Stimulated activated CD4-positive, alpha-beta T cell treated with anti-CD3 and anti-CD28 coated beads, Interleukin-4, amount 100 ng/mL, for 24 hours (primary cell): ENCODE data around the gene C19orf38.

Experiments
- DNase-seq: peaks from one replicate; pipeline ENCODE4 v3.0.0-alpha.2; 2020

C19orf38 gene

GRCh38 chr19:10915130-10916091 lies 67.2 kb downstream of the C19orf38 start:
- no peak for DNase-seq

DNA sequence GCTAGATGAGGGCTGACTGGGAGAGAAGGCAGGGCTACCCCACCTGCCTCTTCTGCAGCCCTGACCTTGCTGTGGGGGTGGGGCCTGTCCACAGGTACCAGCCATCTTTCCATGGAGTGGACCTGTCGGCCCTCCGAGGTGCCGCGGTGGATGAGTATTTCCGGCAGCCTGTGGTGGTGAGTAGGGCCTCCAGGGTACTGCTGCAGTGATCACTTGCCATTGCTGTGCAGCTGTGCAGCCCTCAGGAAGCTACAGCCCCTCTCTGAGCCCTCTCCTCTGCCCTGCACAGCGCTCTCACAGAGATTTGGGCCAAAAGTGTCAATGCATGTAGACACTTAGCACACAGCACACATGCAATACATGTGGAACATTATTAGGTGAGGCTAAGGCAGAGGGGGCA lies 68.4 kb downstream of the C19orf38 start:
- no peak for DNase-seq

GRCh38 chr19:10918359-10918758 lies 70.1 kb downstream of the C19orf38 start:
- DNase-seq: no peak
